ENCODE results near the gene SLC25A22. TPM values are rescaled to one million over a fixed set of nuclear protein-coding genes. Genes with fewer than 3 reads are reported as not detected.
A peak's percentile ranks its signal among the peaks of the same experiment; 100 is the strongest.

SLC25A22 gene
- total and polyA plus RNA-seq, 10 of the 15 experiments (the other 5 are each of a cell fraction or from before 2014, with no cell fraction given): 0.27 to 27.0 (median 8.2) TPM

DNA sequence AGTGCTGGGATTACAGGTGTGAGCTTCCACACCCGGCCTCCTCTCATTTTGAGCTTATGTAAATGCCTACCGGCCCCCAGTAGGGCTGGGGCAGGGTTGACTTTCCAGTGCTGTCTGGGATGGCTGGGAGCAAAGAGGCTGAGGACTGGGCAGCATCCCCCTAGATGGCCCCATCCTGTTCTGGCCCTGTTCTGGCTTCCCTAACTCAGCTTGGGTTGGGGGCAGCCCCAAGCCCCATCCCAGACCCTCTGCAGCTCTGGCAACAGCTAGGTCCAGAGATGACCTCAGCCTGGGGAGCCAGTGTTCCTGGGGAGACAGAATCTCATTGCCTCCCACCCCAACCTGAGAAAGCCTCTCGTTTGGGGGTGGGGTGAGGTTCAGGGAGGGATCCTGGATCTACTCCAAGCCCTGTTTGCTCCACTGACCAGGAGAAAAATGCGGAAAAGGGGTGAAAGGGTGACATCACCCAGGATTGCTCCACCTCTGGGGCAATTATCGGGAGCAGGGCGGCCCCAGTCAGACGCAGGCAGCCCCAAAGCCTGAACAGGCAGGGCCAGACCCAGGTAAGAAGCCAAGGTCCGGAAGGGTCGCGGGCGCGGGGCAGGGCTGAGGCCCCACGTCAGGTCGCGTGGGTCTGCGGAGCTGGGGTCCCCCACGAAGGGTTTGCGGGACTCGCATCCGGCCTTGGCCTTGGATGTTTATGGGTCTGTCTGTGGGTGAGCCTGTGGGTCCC lies 20.5 kb upstream of the SLC25A22 start, which contains the start of gene PNPLA2:
PNPLA2 (plus strand) TSS at position 519 of the 733 bp plus-strand sequence. CDS start 805 bp downstream, outside the sequence.
- no TSS peak for BruUV-seq (replicated peaks)
- H3K36me3 ChIP-seq (ENCODE audit: control insufficient read depth in 2 of 2, insufficient read depth in 2 of 2, low read length in 1 of 2): peaks cover under 1 to 6% of the 10 kb centered on the region in 2 experiments; a peak in 3 of 4 replicates
- intact Hi-C loops (cut with micrococcal nuclease; ENCODE audit: unreplicated experiment): no loop called here

More for the DNA sequence above, 20.5 kb upstream of the SLC25A22 start, which contains the start of gene PNPLA2:
- Histone ChIP-seq H3K79me2 (ENCODE audit: control insufficient read depth, insufficient read depth, low read length) (peaks cover 5% of the 10 kb centered on the region), H3K4me1 (ENCODE audit: control insufficient read depth, insufficient read depth, low read length) (no peaks in the 10 kb centered on the region; the same call in 1 of the 2 replicates), H3K27me3 (replicated peaks in 1 of 2; ENCODE audit: control insufficient read depth in 2 of 2, insufficient read depth in 2 of 2, low read length in 1 of 2) (no peaks in the 10 kb centered on the region), H3K27ac (ENCODE audit: control insufficient read depth, insufficient read depth) (peak within 1 kb of the TSS; percentile 73), H3K9ac (ENCODE audit: control insufficient read depth, insufficient read depth, low read length) (peak within 1 kb of the TSS; percentile 82), H3K4me3 (peak within 1 kb of the TSS; percentile 82), H3K9me3 (replicated peaks; ENCODE audit: control insufficient read depth, insufficient read depth, low read length) (no peaks in the 10 kb centered on the region), H3K4me2 (ENCODE audit: control insufficient read depth, insufficient read depth) (peak within 1 kb of the TSS; percentile 83), H2AFZ (ENCODE audit: control insufficient read depth, low read depth, low read length) (peak within 1 kb of the TSS; percentile 72), H4K20me1 (ENCODE audit: control insufficient read depth, insufficient read depth) (peaks cover 4% of the 10 kb centered on the region)
- WGBS (ENCODE audit: insufficient coverage, insufficient replicate concordance, low lambda C conversion rate, missing lambda C conversion rate): 35% methylated on average over 20 of the region's 20 CpGs
- SMC1A ChIA-PET (ENCODE audit: uncharacterized antibody, unreplicated experiment): interaction anchor here (0.8 to 1.7 kb wide), 2 partner anchors 8 to 10 kb away, joined by 4 to 5 read pairs; partner anchors contain the start of gene RPLP2
- DNase-seq (ENCODE audit: low read depth, low spot score) (no peak), ATAC-seq (no peak), FAIRE-seq (no peak)
- TF ChIP-seq SMAD1 (IDR thresholded peaks at IDR 0.05; ENCODE audit: low read depth, partially characterized antibody) (no peak), DPF2 (IDR thresholded peaks at IDR 0.05) (no peak), ASH2L (IDR thresholded peaks at IDR 0.05; ENCODE audit: borderline replicate concordance, low read depth) (no peak), IKZF2 (IDR thresholded peaks at IDR 0.05) (no peak), BACH1 (IDR thresholded peaks at IDR 0.05; ENCODE audit: borderline replicate concordance) (peak; percentile 33; the same call in 1 of the 2 replicates), RFX5 (IDR thresholded peaks at IDR 0.05; ENCODE audit: low read depth, low read length) (no peak)
- TF ChIP-seq, protein P1, sequence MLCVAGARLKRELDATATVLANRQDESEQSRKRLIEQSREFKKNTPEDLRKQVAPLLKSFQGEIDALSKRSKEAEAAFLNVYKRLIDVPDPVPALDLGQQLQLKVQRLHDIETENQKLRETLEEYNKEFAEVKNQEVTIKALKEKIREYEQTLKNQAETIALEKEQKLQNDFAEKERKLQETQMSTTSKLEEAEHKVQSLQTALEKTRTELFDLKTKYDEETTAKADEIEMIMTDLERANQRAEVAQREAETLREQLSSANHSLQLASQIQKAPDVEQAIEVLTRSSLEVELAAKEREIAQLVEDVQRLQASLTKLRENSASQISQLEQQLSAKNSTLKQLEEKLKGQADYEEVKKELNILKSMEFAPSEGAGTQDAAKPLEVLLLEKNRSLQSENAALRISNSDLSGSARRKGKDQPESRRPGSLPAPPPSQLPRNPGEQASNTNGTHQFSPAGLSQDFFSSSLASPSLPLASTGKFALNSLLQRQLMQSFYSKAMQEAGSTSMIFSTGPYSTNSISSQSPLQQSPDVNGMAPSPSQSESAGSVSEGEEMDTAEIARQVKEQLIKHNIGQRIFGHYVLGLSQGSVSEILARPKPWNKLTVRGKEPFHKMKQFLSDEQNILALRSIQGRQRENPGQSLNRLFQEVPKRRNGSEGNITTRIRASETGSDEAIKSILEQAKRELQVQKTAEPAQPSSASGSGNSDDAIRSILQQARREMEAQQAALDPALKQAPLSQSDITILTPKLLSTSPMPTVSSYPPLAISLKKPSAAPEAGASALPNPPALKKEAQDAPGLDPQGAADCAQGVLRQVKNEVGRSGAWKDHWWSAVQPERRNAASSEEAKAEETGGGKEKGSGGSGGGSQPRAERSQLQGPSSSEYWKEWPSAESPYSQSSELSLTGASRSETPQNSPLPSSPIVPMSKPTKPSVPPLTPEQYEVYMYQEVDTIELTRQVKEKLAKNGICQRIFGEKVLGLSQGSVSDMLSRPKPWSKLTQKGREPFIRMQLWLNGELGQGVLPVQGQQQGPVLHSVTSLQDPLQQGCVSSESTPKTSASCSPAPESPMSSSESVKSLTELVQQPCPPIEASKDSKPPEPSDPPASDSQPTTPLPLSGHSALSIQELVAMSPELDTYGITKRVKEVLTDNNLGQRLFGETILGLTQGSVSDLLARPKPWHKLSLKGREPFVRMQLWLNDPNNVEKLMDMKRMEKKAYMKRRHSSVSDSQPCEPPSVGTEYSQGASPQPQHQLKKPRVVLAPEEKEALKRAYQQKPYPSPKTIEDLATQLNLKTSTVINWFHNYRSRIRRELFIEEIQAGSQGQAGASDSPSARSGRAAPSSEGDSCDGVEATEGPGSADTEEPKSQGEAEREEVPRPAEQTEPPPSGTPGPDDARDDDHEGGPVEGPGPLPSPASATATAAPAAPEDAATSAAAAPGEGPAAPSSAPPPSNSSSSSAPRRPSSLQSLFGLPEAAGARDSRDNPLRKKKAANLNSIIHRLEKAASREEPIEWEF (IDR thresholded peaks at IDR 0.05; ENCODE audit: insufficient replicate concordance, low read depth, low read length): no peak
- RAD21 ChIA-PET (ENCODE audit: unreplicated experiment): interaction anchor here (0.8 to 1.9 kb wide), 5 partner anchors 9 to 77 kb away, joined by 3 to 13 read pairs (median 4); partner anchors contain the start of genes PIDD1 and RPLP2
- POLR2A ChIA-PET: interaction anchor here (0.6 to 4.3 kb wide), 13 partner anchors 8 to 203 kb away, joined by 3 to 33 read pairs (median 7); partner anchors contain the start of genes CD151, CRACR2B, IRF7 and PIDD1
- CTCF ChIA-PET: interaction anchor here (1.2 to 1.3 kb wide), 2 partner anchors 8 to 24 kb away, joined by 4 read pairs; partner anchors contain the start of genes POLR2L and TSPAN4
- in situ Hi-C loops (cut with MboI): loop anchor here (25.0 kb wide), 1 partner anchor 1569 kb away; the partner anchor contains the start of gene CD81
